ENCODE measurements around the gene KRT81. TPM values are rescaled to one million over a fixed set of nuclear protein-coding genes. Genes with fewer than 3 reads are reported as not detected.
"Not testable (repeated sequence)": the region's sequence is repeated elsewhere in the genome, so short reads cannot be mapped to it uniquely, and the experiment has no call there.

Gene KRT81
- polyA plus RNA-seq, 1 donor = 0.72 TPM

GRCh38 chr12:52296572-52297215 lies 5.4 kb upstream of the KRT81 start:
- DNase-seq = no peak
- Histone ChIP-seq H3K4me1 (ENCODE audit: control insufficient read depth, insufficient read depth, low read length) (no peaks in the 10 kb centered on the region), H3K27me3 (ENCODE audit: control insufficient read depth, insufficient read depth, low read length) (peaks cover 36% of the 10 kb centered on the region), H3K36me3 (ENCODE audit: control insufficient read depth, insufficient read depth, low read length) (no peaks in the 10 kb centered on the region), H3K9me3 (ENCODE audit: control insufficient read depth, low read depth, low read length) (no peaks in the 10 kb centered on the region), H3K27ac (ENCODE audit: low read length) (no peak overlapping the region), H3K4me3 (ENCODE audit: low read length) (no peak overlapping the region)
- WGBS (ENCODE audit: insufficient coverage, low lambda C conversion rate) = no CpG with 5 or more reads among the region's 5 CpGs

GRCh38 chr12:52295663-52296062 lies 4.3 kb upstream of the KRT81 start:
- Histone ChIP-seq H3K4me1 (ENCODE audit: control insufficient read depth, insufficient read depth, low read length) (no peaks in the 10 kb centered on the region), H3K27ac (ENCODE audit: low read length) (no peak overlapping the region), H3K36me3 (ENCODE audit: control insufficient read depth, insufficient read depth, low read length) (no peaks in the 10 kb centered on the region), H3K27me3 (ENCODE audit: control insufficient read depth, insufficient read depth, low read length) (peaks cover 34% of the 10 kb centered on the region), H3K4me3 (ENCODE audit: low read length) (no peak overlapping the region), H3K9me3 (ENCODE audit: control insufficient read depth, low read depth, low read length) (no peaks in the 10 kb centered on the region)
- no peak for DNase-seq
- WGBS (ENCODE audit: insufficient coverage, low lambda C conversion rate) = no CpG with 5 or more reads among the region's 1 CpG

GRCh38 chr12:52294803-52295202 lies 3.5 kb upstream of the KRT81 start:
- Histone ChIP-seq H3K27me3 (ENCODE audit: control insufficient read depth, insufficient read depth, low read length) (peaks cover 30% of the 10 kb centered on the region), H3K27ac (ENCODE audit: low read length) (no peak overlapping the region), H3K4me3 (ENCODE audit: low read length) (no peak overlapping the region), H3K4me1 (ENCODE audit: control insufficient read depth, insufficient read depth, low read length) (no peaks in the 10 kb centered on the region), H3K9me3 (ENCODE audit: control insufficient read depth, low read depth, low read length) (no peaks in the 10 kb centered on the region), H3K36me3 (ENCODE audit: control insufficient read depth, insufficient read depth, low read length) (no peaks in the 10 kb centered on the region)
- WGBS (ENCODE audit: insufficient coverage, low lambda C conversion rate) = no CpG with 5 or more reads among the region's 1 CpG
- no peak for DNase-seq

- H3K4me3 ChIP-seq (ENCODE audit: low read length) = no peak overlapping the region
- peaks cover 30% of the 10 kb centered on the region for H3K27me3 ChIP-seq (ENCODE audit: control insufficient read depth, insufficient read depth, low read length)
- WGBS (ENCODE audit: insufficient coverage, low lambda C conversion rate) = 80% methylated on average over 1 of the region's 1 CpG
Measured at GRCh38 chr12:52293926-52294325, 2.6 kb upstream of the KRT81 start.

GRCh38 chr12:52290483-52291134 lies 725 bp downstream of the KRT81 start:
- peaks cover 15% of the 10 kb centered on the region for H3K27me3 ChIP-seq (ENCODE audit: control insufficient read depth, insufficient read depth, low read length)
- H3K4me1 ChIP-seq (ENCODE audit: control insufficient read depth, insufficient read depth, low read length); H3K4me3 ChIP-seq (ENCODE audit: low read length); H3K9me3 ChIP-seq (ENCODE audit: control insufficient read depth, low read depth, low read length); DNase-seq; H3K36me3 ChIP-seq (ENCODE audit: control insufficient read depth, insufficient read depth, low read length); H3K27ac ChIP-seq (ENCODE audit: low read length): not testable (repeated sequence)
- WGBS (ENCODE audit: insufficient coverage, low lambda C conversion rate) = no CpG with 5 or more reads among the region's 5 CpGs

More at GRCh38 chr12:52293926-52294325, 2.6 kb upstream of the KRT81 start:
- Histone ChIP-seq H3K27ac (ENCODE audit: low read length) (no peak overlapping the region), H3K9me3 (ENCODE audit: control insufficient read depth, low read depth, low read length) (no peaks in the 10 kb centered on the region), H3K4me1 (ENCODE audit: control insufficient read depth, insufficient read depth, low read length) (no peaks in the 10 kb centered on the region), H3K36me3 (ENCODE audit: control insufficient read depth, insufficient read depth, low read length) (no peaks in the 10 kb centered on the region)
- no peak for DNase-seq

GRCh38 chr12:52287816-52288805 lies 3.2 kb downstream of the KRT81 start:
- not testable (repeated sequence) for DNase-seq; H3K4me1 ChIP-seq (ENCODE audit: control insufficient read depth, insufficient read depth, low read length); H3K9me3 ChIP-seq (ENCODE audit: control insufficient read depth, low read depth, low read length); H3K27ac ChIP-seq (ENCODE audit: low read length); H3K36me3 ChIP-seq (ENCODE audit: control insufficient read depth, insufficient read depth, low read length); H3K4me3 ChIP-seq (ENCODE audit: low read length)
- peaks cover 15% of the 10 kb centered on the region for H3K27me3 ChIP-seq (ENCODE audit: control insufficient read depth, insufficient read depth, low read length)
- WGBS (ENCODE audit: insufficient coverage, low lambda C conversion rate) = no CpG with 5 or more reads among the region's 17 CpGs

- not testable (repeated sequence) for H3K9me3 ChIP-seq (ENCODE audit: control insufficient read depth, low read depth, low read length); H3K4me3 ChIP-seq (ENCODE audit: low read length); H3K27ac ChIP-seq (ENCODE audit: low read length); H3K27me3 ChIP-seq (ENCODE audit: control insufficient read depth, insufficient read depth, low read length); DNase-seq; H3K36me3 ChIP-seq (ENCODE audit: control insufficient read depth, insufficient read depth, low read length); H3K4me1 ChIP-seq (ENCODE audit: control insufficient read depth, insufficient read depth, low read length)
- WGBS (ENCODE audit: insufficient coverage, low lambda C conversion rate) = no CpG with 5 or more reads among the region's 21 CpGs
Measured at GRCh38 chr12:52286857-52287785, 4.2 kb downstream of the KRT81 start.

GRCh38 chr12:52285851-52286530 lies 5.3 kb downstream of the KRT81 start:
- Histone ChIP-seq H3K9me3 (ENCODE audit: control insufficient read depth, low read depth, low read length) (no peaks in the 10 kb centered on the region), H3K27me3 (ENCODE audit: control insufficient read depth, insufficient read depth, low read length) (no peaks in the 10 kb centered on the region), H3K4me1 (ENCODE audit: control insufficient read depth, insufficient read depth, low read length) (no peaks in the 10 kb centered on the region), H3K4me3 (ENCODE audit: low read length) (no peak overlapping the region), H3K27ac (ENCODE audit: low read length) (no peak overlapping the region), H3K36me3 (ENCODE audit: control insufficient read depth, insufficient read depth, low read length) (no peaks in the 10 kb centered on the region)
- DNase-seq = no peak
- no CpG with 5 or more reads among the region's 24 CpGs for WGBS (ENCODE audit: insufficient coverage, low lambda C conversion rate)

- no peaks in the 10 kb centered on the region for H3K4me1 ChIP-seq (ENCODE audit: control insufficient read depth, insufficient read depth, low read length)
- DNase-seq = no peak
- WGBS (ENCODE audit: insufficient coverage, low lambda C conversion rate) = no CpG with 5 or more reads among the region's 2 CpGs
- no peaks in the 10 kb centered on the region for H3K36me3 ChIP-seq (ENCODE audit: control insufficient read depth, insufficient read depth, low read length)
- no peaks in the 10 kb centered on the region for H3K27me3 ChIP-seq (ENCODE audit: control insufficient read depth, insufficient read depth, low read length)
- no peak overlapping the region for H3K4me3 ChIP-seq (ENCODE audit: low read length)
- H3K9me3 ChIP-seq (ENCODE audit: control insufficient read depth, low read depth, low read length) = no peaks in the 10 kb centered on the region
- H3K27ac ChIP-seq (ENCODE audit: low read length) = no peak overlapping the region
Measured at GRCh38 chr12:52285172-52285745, 6.1 kb downstream of the KRT81 start.
